ENCODE measurements around the gene EGR4. TPM values are rescaled to one million over a fixed set of nuclear protein-coding genes. Genes with fewer than 3 reads are reported as not detected.

The EGR4 gene
- total RNA-seq, 1 experiment from 2014 or later, result not detected

DNA sequence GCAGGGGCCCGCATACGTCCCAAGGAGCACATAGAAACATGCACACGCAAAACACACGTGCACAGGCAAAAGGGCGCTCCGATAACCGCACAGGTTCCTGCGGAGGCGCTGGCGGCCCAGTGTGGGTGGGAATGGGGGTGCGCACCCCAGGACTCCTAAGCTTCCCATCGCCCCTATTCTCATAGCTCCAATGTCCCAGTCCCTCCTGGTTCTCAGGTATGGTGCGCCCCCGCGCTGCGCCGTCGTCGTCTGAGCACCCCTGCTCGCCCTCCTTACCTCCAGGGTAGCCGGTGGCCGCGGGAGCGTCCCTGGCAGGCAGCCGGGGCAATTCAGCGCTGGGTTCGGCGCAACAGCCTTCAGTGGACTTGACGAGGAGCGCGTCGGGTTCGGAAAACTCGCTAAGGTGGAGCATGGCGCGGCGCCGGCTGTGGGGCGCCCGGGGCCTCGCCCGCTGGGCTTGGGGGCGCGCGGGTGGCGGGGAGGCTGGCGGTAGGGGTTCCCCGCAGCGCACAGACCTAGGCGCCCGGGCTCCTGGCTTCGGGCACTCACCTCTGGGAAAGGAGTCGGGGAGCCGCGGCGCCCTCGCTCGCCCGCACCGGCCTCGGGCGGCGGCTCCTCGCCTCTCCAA, 328 bp downstream of the EGR4 start:
- H3K4me3 ChIP-seq, result 0 out of 2 replicates have a peak overlapping the region, but pooled peaks have one; percentile 13
- no peaks in the 10 kb centered on the region for H3K36me3 ChIP-seq
- H3K9me3 ChIP-seq, result no peaks in the 10 kb centered on the region
- no peak for DNase-seq
- H3K27me3 ChIP-seq, result peaks cover 70% of the 10 kb centered on the region

- Histone ChIP-seq H3K4me3 (no peak overlapping the region), H3K9me3 (no peaks in the 10 kb centered on the region), H3K36me3 (no peaks in the 10 kb centered on the region), H3K27me3 (peaks cover 67% of the 10 kb centered on the region)
- DNase-seq, result no peak
These were observed 937 bp downstream of the EGR4 start for GRCh38 chr2:73292316-73292905.

GRCh38 chr2:73291461-73292315, 1.7 kb downstream of the EGR4 start:
- Histone ChIP-seq H3K36me3 (no peaks in the 10 kb centered on the region), H3K9me3 (no peaks in the 10 kb centered on the region), H3K27me3 (peaks cover 63% of the 10 kb centered on the region), H3K4me3 (no peak overlapping the region)
- DNase-seq, result no peak

DNA sequence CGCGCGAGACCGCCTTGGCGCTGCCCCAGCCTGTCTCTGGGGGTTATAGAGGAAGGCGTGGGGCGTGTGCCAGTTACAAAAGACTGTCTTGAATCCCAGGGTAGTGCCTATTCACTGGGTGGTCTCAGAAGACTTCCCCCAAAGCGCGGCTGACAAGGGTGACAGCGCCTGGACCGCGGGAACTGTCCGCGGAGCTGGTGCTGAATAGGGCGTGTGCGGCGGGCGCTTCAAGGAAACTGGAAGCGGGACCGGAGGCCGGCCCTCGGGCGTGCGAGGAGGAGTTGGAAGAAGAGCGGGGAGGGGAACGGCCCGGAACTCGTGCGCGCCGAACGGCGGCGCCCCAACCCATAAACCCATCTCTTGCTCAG, 2.3 kb downstream of the EGR4 start:
- peak; percentile 57 for DNase-seq
- Histone ChIP-seq H3K4me3 (no peak overlapping the region), H3K36me3 (no peaks in the 10 kb centered on the region), H3K27me3 (peaks cover 66% of the 10 kb centered on the region), H3K9me3 (no peaks in the 10 kb centered on the region)

DNA sequence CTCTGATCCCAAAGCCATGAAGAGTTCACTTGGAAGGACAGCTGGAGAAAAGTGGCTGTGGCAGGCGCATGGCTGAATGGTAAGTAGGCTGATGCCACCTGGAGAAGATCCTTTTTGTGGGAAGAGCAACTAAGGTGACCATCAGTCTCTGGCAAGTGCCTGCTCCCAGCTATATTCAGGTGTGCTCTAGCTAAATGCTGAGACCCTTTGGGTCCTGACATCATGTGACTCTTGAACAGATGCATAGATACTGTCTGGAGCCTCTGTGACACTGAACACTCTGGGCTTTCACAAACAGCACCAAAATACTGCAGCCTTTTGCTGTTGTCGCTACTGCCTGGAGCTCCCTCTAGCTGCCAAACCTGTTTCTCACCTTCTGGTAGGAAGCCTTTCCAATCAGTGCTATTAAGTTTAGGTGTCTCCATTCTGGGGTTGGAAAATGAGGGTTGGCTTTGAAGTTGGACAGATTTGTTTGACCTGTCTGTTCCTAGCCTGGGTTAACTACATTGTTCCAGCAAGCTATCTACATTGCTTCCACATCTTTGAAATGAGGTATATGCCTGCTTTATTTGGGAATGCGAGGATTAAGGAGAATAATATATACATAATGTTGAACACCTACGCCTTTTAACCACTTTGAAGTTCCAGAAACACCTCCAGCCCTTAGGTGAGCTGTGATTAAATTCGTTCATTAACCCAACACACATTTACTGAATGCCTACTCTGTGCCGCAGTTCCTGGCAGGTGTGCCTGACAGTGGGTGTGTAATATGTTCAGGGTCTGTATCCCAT, 3.1 kb downstream of the EGR4 start:
- H3K9me3 ChIP-seq, result no peaks in the 10 kb centered on the region
- peaks cover 62% of the 10 kb centered on the region for H3K27me3 ChIP-seq
- no peaks in the 10 kb centered on the region for H3K36me3 ChIP-seq
- DNase-seq, result no peak
- no peak overlapping the region for H3K4me3 ChIP-seq

DNA sequence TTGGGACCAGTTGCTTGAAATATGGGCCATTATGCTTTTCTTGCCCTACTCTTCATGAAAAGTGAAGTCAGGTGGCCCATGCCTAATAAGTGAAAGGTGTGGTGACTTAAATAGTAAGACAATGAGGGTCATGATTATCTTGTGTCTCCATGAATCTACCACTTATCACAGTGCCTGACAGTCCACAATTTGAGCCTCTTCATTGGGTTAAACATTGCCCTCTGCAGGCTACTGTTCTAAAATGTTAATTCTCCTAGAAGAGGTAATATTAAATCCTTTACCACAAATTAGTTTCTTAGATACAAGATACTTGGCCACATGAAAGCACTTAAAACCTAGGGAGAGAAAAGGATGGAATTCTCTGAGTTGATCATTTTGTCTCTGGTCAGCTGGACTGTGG, 4.0 kb downstream of the EGR4 start:
- Histone ChIP-seq H3K27me3 (peaks cover 52% of the 10 kb centered on the region), H3K36me3 (no peaks in the 10 kb centered on the region), H3K4me3 (no peak overlapping the region), H3K9me3 (no peaks in the 10 kb centered on the region)
- DNase-seq, result no peak

DNA sequence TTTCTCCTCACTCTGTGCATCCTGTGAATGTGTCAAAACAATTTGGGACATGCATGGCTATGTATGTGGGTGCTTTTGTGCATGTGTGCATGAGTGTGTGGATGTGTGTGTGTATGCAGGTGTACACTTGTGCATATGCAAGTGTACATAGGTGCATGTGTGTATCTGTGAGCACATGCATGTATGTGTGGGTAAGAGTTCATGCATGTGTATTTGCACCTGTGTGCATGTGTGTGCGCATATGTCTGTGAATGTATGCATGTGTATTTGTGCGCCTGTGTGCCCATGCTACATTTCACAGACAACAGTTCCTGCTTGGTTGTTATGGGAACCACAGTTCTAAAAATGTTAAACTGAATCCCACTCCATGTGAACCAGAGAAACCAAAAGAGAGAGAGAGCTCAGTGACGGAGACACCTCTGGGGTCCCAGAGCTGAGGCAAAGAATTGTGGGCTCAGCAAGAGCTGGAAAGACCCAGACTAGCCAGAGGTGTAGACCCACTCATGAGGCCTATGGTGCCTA, 7.2 kb downstream of the EGR4 start:
- no peaks in the 10 kb centered on the region for H3K9me3 ChIP-seq
- no peaks in the 10 kb centered on the region for H3K36me3 ChIP-seq
- DNase-seq, result no peak
- peaks cover 22% of the 10 kb centered on the region for H3K27me3 ChIP-seq
- no peak overlapping the region for H3K4me3 ChIP-seq

- no peak overlapping the region; the same call in 1 of the 2 replicates for H3K4me3 ChIP-seq
- H3K36me3 ChIP-seq, result no peaks in the 10 kb centered on the region
These were observed 8.1 kb downstream of the EGR4 start for GRCh38 chr2:73285159-73285739.

DNA sequence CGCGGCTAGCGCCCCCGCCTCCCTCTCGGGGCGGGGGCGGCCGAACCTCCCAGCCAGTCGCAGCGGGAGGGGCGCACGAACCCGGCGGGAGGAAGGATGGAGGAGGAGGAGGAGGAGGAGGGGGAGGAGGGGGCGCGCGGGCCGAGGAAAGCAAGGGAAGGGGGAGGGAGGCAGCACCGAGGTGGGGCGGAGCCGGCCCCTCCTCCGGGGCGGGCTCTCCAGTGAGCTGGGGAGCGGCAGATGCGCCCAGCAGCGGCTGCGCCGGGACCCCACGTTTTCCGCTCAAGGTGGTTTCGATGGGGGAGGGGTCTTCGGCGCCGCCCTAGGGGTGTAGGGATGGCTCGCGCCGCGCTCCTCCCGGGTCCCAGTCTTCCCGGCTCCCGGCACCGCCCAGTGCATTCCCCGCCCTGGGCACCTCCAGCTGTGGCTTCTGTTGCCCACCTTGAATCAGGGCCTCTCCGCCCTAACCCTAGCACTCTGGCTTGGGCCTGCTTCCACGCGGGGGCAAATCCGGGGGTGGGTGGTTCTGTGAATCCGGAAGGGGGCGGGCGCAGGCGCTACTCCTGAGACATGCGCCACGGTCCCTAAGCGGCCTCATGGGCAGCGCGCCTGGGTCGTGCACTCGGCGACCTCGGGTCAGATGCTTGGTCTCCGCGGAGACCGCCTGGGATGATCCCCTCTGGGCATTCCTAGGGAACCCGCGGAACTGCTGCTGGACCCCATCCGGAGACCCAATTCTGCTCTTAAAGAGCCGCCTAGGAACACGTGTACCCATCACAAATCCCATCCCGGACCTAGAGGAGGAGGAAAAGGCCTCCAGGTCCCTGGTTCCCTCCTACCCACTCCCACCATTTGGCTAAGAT, 8.8 kb downstream of the EGR4 start, which contains the start of gene FBXO41:
FBXO41 (minus strand) TSS at position 183 of the 863 bp plus-strand sequence. CDS start 14,848 bp downstream, outside the sequence.
- Histone ChIP-seq H3K36me3 (no peaks in the 10 kb centered on the region), H3K27me3 (peaks cover 6% of the 10 kb centered on the region; the same call in 1 of the 2 replicates), H3K9me3 (no peaks in the 10 kb centered on the region), H3K4me3 (peak within 1 kb of the TSS; percentile 57)
- DNase-seq, result peak; percentile 57

More at GRCh38 chr2:73285159-73285739, 8.1 kb downstream of the EGR4 start:
- H3K9me3 ChIP-seq, result no peaks in the 10 kb centered on the region
- no peak for DNase-seq
- H3K27me3 ChIP-seq, result peaks cover 13% of the 10 kb centered on the region

DNA sequence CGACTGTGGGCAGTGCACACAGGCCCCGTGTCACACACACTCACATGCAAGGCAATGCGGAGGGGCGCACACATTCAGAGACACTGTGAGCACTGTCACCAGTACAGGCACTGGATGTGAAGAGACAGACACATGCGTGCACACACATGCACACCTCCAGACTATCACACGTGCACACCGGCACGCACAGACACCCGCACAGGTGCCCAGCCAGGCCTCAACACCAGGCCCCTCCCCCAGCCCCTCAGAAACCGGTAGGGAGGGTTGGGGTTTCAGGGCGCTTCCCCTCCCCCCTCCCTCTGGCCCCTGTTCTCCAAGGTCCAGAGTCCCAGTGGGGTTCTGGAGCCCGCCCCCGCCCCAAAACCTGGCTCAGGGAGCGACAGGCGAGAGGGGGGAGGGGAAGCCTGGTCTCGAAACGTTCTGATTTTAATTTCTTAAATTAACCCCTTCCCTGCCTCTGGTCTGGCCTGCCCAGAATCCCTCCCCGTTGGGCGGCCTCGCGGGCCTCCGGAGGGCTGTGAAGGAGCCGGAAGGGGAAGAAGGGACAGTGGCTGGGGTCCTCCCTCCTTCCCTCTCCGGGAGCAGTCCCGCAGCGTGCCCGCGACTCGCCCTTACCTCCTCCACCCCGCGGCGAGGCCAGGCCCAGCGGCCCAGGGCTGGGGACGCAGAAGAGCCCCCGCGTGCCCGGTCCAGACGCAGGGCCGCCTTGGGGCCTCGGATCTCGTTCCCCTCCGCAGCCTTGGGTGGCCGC, 9.6 kb downstream of the EGR4 start:
- Histone ChIP-seq H3K4me3 (peak overlapping the region; percentile 57), H3K27me3 (peaks cover 6% of the 10 kb centered on the region; the same call in 1 of the 2 replicates), H3K36me3 (no peaks in the 10 kb centered on the region), H3K9me3 (no peaks in the 10 kb centered on the region)
- no peak for DNase-seq

DNA sequence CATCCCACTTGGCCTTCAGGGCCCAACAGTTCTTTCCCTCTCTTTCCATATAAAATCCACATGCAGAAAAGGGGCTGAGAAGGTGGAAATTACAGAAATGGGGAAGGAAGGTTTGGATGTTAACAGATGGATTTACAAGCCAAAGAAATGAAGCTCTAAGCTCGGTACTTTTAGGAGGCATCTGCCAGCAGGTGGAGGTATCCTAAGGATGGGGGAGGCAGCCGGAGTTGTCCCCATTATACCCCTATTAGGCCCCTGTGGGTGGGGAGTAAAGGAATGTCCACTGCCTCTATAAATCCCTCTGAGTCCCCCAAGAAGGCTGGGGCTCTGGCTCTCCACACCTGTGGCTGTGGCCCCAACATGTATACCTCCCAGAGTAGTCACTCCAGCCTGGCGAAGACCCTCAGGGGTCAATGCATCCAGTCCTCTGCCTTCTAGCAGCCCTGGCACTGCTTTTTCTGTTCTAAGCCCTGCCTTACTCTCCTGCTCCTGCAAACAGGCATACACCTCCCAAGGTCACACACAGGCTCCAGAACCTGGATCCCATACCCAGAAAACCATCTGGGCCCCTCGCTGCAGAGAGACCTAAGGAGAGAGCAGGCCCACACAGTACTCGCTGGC, 10.3 kb downstream of the EGR4 start:
- no peak for DNase-seq
- H3K9me3 ChIP-seq, result no peaks in the 10 kb centered on the region
- H3K4me3 ChIP-seq, result peak overlapping the region; percentile 57
- 0 out of 2 replicates have a peak, but pooled peaks cover 6% of the 10 kb centered on the region for H3K27me3 ChIP-seq
- no peaks in the 10 kb centered on the region for H3K36me3 ChIP-seq

DNA sequence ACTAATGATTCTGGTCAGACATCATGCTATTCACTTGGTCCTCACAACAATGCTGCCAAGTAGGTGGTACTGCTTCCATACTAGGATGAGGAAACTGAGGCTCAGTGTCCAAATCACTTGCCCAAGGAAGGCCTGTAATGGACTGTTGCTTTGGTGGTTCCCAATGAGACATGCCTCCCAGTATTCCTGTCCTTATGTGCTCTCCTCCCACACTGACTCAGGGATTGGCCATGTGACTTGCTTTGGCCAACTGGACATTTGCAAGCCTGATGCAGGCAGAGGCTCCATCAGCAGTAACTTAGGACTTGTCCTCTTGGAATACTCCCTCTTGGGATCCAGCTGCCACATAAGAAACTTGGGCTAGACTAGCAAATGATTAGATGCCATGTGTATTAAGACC, 12.1 kb downstream of the EGR4 start:
- Histone ChIP-seq H3K4me3 (no peak overlapping the region), H3K27me3 (0 out of 2 replicates have a peak, but pooled peaks cover 4% of the 10 kb centered on the region), H3K9me3 (no peaks in the 10 kb centered on the region), H3K36me3 (no peaks in the 10 kb centered on the region)
- DNase-seq, result no peak

DNA sequence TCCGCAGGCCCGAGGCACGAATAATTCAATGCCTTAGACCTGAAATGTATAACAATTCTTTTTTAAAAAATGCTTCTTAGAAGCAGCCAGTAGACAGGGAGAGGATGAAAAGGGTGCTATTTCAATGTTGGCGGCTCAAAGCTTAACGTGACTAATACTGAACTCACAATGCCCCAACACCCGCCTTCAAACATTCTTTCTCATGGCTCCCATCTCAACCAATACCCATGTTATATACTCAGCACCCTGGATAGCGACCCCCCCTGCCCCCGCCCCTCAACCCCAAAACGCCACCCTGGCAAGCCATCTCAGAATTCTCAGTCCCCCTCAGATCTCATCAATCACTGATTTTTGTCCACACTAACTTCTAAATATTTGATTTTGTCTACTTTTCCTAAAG, 13.5 kb downstream of the EGR4 start:
- Histone ChIP-seq H3K36me3 (no peaks in the 10 kb centered on the region), H3K4me3 (no peak overlapping the region), H3K9me3 (no peaks in the 10 kb centered on the region), H3K27me3 (no peaks in the 10 kb centered on the region)
- no peak for DNase-seq

GRCh38 chr2:73272270-73272669, 21.1 kb downstream of the EGR4 start:
- no peaks in the 10 kb centered on the region for H3K36me3 ChIP-seq
- H3K9me3 ChIP-seq, result no peaks in the 10 kb centered on the region
- no peak overlapping the region for H3K4me3 ChIP-seq
- no peaks in the 10 kb centered on the region for H3K27me3 ChIP-seq
- no peak for DNase-seq

All from MG63 (cell line).